GM19438 (cell line): ENCODE data around the gene MINDY2.
"Not testable (repeated sequence)": the region's sequence is repeated elsewhere in the genome, so short reads cannot be mapped to it uniquely, and the experiment has no call there.

Source experiments
- ATAC-seq: cut with Tn5 transposase; IDR thresholded peaks from one replicate; pipeline ENCODE4 v1.9.1; 2021; ENCODE audit warnings: low read depth; ENCODE audit not compliant: unreplicated experiment

MINDY2 gene

DNA sequence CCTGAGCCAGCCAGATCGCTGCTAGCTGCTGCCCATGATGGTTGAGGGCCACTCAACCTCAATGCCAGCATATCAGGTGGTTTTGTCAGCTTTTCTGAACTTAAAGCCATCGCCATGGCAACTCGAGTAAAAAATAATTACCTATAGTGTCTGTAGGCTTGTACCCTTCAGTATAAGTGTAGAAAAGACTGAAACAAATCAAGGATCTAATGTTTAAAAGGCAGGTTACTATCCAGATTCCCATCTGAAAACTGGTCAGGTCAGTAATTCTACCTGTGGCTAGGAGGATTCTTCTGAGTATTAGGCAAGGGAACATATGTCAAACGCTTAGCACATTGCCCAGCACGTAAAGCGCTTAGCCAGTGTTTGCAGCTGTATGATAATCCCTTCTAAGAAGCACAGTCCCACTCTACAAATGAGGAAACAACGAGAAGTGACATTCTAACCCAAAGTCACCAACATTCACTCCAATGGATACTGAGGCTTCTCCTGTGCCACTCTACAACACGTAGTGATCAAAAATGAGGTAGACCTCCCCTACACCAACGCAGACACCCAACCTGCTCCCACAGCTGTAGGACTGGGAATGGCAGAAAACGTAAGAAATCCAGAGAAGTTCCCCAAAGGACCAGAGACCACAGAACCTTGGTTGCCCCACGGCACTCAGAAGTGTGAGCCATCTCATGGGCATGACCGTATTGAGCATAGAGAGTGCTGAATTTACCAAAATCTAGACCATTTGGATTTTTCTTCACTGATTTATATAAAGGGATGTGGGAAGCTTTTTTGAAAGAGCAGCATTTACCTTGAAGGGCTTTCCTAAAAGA is 107.1 kb downstream of the MINDY2 start:
- ATAC-seq = no peak

DNA sequence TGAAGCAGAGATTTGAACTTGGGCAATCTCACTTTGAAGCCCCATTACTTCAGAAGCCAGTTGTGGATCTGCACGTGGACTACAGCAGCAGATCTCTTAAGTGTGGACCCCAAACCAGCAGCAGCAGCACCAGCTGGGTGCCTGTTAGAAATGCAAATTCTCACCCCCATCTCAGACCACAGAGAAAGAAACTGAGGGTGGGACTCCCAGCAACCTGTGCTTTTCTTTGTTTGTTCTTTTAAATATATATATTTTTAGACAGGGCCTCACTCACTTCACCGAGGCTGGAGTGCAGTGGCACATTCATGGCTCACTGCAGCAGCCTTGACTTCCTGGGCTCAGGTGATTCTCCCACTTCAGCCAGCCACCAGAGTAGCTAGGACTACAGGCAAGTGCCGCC is 109.2 kb downstream of the MINDY2 start:
- no peak for ATAC-seq

DNA sequence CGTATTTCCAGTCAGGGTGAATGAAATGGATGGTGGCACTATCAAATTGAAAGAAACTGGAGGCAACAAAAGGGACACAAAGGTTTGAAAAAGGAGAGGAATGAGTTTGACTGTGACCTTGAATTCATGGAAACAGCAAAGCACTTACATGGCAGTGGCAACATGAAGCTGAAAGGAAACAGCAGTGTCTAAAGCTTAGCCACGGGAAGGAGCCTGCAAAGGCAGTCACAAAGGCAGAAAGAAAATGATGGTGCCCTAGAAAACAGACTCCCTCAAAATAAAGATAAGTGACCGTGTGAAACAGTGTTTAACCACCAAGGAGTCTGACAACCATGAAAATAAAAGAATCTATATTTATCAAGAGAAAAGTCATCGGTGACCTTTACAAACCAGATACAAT is 111.1 kb downstream of the MINDY2 start:
- ATAC-seq = no peak

DNA sequence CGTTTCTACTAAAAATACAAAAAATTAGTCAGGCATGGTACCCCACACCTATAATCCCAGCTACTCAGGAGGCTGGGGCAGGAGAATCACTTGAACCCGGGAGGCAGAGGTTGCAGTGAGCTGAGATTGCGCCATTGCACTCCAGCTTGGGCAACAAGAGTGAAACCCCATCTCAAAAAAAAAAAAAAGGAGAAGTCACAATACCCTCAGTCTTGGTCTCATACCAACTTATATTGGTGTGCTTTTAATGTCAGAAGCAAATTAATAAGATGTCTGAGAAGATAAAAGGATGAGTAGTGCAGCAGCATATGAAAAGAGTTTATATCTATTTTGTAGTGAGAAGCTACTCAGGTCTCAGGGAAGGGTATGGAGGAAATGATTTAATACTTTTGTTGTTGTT is 112.8 kb downstream of the MINDY2 start:
- not testable (repeated sequence) for ATAC-seq

DNA sequence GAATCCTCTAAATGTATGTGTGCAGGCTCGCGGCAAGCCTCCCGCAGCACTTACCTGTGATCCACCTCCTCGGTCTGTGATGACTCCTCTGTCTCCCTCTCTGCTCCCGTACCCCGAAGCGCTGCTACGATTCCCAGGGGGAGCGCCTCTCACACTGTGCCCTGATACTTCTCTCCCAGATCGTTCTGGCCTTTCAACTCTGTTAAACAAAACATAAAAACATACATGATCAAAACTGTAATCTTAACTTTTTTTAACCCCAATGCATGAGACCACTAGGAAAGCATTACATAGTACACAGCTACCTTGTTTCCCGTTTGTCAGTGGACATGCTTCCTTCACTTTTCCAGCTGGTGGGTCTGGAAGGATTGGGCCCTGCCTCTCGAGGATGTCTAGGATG is 115.8 kb downstream of the MINDY2 start:
- no peak for ATAC-seq

DNA sequence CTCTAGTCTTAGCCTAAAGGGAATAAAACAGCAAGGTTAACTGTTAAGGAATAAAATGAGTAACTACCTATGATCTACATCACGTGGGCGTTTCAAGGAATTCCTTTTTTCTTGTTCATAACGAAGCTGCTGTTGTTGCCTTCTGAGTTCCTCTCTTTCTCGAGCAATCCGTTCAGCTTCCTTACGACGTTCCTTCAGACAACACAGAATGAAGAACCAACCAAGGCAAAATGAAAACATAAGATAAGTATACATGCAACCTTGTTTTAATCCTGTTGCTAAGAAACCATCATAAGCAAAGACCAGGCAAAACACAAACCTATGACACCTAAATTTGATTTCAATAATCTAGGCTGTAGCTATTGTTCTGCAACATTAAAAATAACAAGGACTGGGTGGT is 118.3 kb downstream of the MINDY2 start:
- no peak for ATAC-seq

GRCh38 chr15:58898150-58898680 is 127.1 kb downstream of the MINDY2 start:
- ATAC-seq = no peak

DNA sequence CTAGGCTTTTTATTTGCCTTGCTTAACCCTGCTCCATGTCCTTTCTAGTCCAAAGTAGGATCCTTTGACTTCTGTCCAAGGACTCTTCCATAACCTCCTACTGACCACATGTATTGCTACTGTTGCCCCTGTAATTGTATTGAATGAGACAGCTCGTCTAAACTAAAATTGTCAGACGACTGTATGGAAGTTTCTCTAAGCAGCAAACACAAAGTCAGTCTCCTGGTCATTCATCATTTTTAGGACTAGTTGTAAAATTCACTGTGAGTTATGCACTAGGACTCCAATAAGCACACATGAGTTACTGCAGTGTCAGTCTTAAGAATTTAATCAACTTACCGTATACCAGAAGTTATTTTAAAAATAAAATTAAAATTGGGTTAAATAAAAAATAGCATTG is 129.5 kb downstream of the MINDY2 start:
- no peak for ATAC-seq

- ATAC-seq = no peak
Observed at GRCh38 chr15:58908550-58909309, 137.6 kb downstream of the MINDY2 start.

- ATAC-seq = no peak
Observed at GRCh38 chr15:58909616-58910015, 138.5 kb downstream of the MINDY2 start.

- ATAC-seq = no peak
Observed at GRCh38 chr15:58910456-58910855, 139.4 kb downstream of the MINDY2 start.
